CD4-positive, alpha-beta T cell (primary cell): ENCODE measurements around the gene GFPT1. TPM values are rescaled to one million over a fixed set of nuclear protein-coding genes. Genes with fewer than 3 reads are reported as not detected.

Experiments used
- ATAC-seq: fragments of 200-7000 bp; cut with Tn5 transposase; one replicate; pipeline ENCODE4 v1.10.0; 2022; ENCODE audit warnings: mild to moderate bottlenecking; ENCODE audit not compliant: poor library complexity
- CTCF ChIA-PET: fragments of 350-600 bp; sonication (Branson Sonifier 250); formaldehyde crosslinking; loops from one replicate; lab custom pipeline; 2021; ENCODE audit warnings: antibody characterized with exemption, inconsistent platforms; lab: Charles Lee
- POLR2A ChIA-PET: fragments of 350-600 bp; sonication (Branson Sonifier 250); formaldehyde crosslinking; loops from one replicate; lab custom pipeline; 2021; ENCODE audit warnings: antibody characterized with exemption, inconsistent platforms; lab: Charles Lee
- DNase-seq, 14 experiments: peaks; one replicate each; pipeline ENCODE4 v3.0.0-alpha.2; 2013 to 2020; ENCODE audit warnings: mixed read lengths in 2 of 14
- H3K27ac ChIP-seq, 2 donors: one replicate each; pipeline versions ENCODE4 v1.5.1 to v1.7.0; 2013; ENCODE audit warnings: low read length in 2 of 2, low read depth in 1 of 2, mild to moderate bottlenecking in 1 of 2
- H3K27me3 ChIP-seq, 2 experiments: 1 replicate in 1 of 2; 2 replicates in 1 of 2; pipeline versions ENCODE4 v1.6.1 to v1.7.0; 2013; ENCODE audit warnings: low read length in 2 of 2, control low read depth in 1 of 2, mild to moderate bottlenecking in 1 of 2, moderate library complexity in 1 of 2; ENCODE audit not compliant: insufficient read depth in 2 of 2, control insufficient read depth in 1 of 2
- H3K36me3 ChIP-seq: one replicate; pipeline ENCODE4 v1.6.1; 2013; ENCODE audit warnings: low read length, control low read depth; ENCODE audit not compliant: insufficient read depth
- H3K4me1 ChIP-seq: one replicate; pipeline ENCODE4 v1.6.1; 2013; ENCODE audit warnings: low read length, control low read depth; ENCODE audit not compliant: insufficient read depth
- H3K4me3 ChIP-seq: one replicate; pipeline ENCODE4 v1.5.1; 2013; ENCODE audit warnings: mild to moderate bottlenecking, low read length, moderate library complexity
- H3K9me3 ChIP-seq, 2 experiments: 1 replicate in 1 of 2; 2 replicates in 1 of 2; pipeline versions ENCODE4 v1.6.1 to v1.7.0; 2013; ENCODE audit warnings: low read length in 2 of 2, mild to moderate bottlenecking in 2 of 2, control low read depth in 1 of 2, moderate library complexity in 1 of 2; ENCODE audit not compliant: control insufficient read depth in 1 of 2, insufficient read depth in 1 of 2
- H3K27ac Mint-ChIP-seq: one replicate; pipeline ENCODE4 v1.8.0; 2020; ENCODE audit warnings: mixed read lengths
- H3K27me3 Mint-ChIP-seq: one replicate; pipeline ENCODE4 v1.8.0; 2021; ENCODE audit warnings: mixed read lengths
- H3K36me3 Mint-ChIP-seq: one replicate; pipeline ENCODE4 v1.8.0; 2021; ENCODE audit warnings: low read depth, mixed read lengths
- H3K4me1 Mint-ChIP-seq: one replicate; pipeline ENCODE4 v1.8.0; 2021; ENCODE audit warnings: low read depth, mixed read lengths
- H3K4me3 Mint-ChIP-seq: one replicate; pipeline ENCODE4 v1.8.0; 2020; ENCODE audit warnings: mild to moderate bottlenecking, mixed read lengths
- H3K9me3 Mint-ChIP-seq: one replicate; pipeline ENCODE4 v1.8.0; 2020; ENCODE audit warnings: mixed read lengths
- intact Hi-C, 2 experiments: fragments of 100-400 bp; cut with DNase I in 1 of 2; cut with micrococcal nuclease in 1 of 2; formaldehyde crosslinking; loops; one replicate each; pipeline versions ENCODE4 v1.15.1 to v1.9.0; 2023 to 2025; cut with DNase I, micrococcal nuclease
- total RNA-seq, 174 experiments: library from RNA in 2 of 174; stranded (reverse) in 2 of 174; gene quantifications; one replicate each; pipeline ENCODE4 v1.2.3 and lab custom pipeline; 2021 to 2026
- TF ChIP-seq, protein P1 (sequence below): fragments of 200-600 bp; IDR thresholded peaks from one replicate; pipeline ENCODE4 v1.8.0; 2022; ENCODE audit warnings: antibody characterized with exemption, mild to moderate bottlenecking

GFPT1 gene
- total RNA-seq, 2 experiments from 2014 or later = 17.6 to 18.3 TPM

DNA sequence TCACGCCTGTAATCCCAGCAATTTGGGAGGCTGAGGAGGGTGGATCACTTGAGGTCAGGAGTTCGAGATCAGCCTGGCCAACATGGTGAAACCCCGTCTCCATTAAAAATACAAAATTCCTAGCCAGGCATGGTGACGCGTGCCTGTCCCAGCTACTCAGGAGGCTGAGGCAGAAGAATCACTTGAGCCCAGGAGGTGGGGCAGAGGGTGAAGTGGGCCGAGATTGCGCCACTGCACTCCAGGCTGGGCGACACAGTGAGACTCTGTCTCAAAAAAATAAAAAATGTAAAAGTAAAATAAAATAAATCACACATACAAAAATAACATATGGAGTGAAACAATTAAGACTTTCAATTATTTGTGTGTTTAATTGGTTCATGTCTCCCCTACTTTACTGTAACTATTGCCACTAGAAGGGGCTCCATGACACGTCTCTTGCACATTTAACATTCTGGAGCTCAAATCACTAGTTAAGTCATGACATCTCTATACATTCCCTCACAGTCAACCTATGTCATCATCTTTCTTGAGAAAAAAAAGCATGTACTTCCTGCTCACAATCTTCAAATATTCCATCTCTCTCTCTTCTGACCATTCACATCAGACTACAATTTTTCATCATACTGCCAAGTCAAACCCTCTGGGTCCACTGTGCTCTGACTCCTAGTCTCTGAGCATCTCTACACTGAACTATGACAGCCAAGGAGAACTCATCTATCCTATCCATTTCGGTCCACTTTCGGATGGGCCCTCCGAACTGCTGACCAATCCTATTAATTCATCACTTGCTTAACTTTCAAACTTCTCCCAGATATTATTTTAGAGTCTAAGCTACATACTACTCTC lies 6.7 kb downstream of the GFPT1 start:
- no peak overlapping the region for H3K4me3 ChIP-seq
- no peaks in the 10 kb centered on the region for H3K9me3 ChIP-seq
- peaks cover 40% of the 10 kb centered on the region for H3K4me1 Mint-ChIP-seq
- ChIA-PET CTCF (interaction anchor here (0.6 kb wide), 1 partner anchor 61 kb away, joined by 3 read pairs; no protein-coding TSS in a partner anchor), POLR2A (no interaction called here)
- no peaks in the 10 kb centered on the region for H3K9me3 Mint-ChIP-seq
- intact Hi-C loops = loop anchor here in 1 of 2 experiments (10.0 kb wide), 3 partner anchors 265 to 1225 kb away; partner anchors contain the start of genes AAK1, PNO1 and SNRPG
- no peaks in the 10 kb centered on the region for H3K27me3 Mint-ChIP-seq
- H3K4me3 Mint-ChIP-seq = no peak overlapping the region
- no peaks in the 10 kb centered on the region for H3K27me3 ChIP-seq
- H3K4me1 ChIP-seq = peaks cover 18% of the 10 kb centered on the region
- peaks cover 26% of the 10 kb centered on the region for H3K36me3 Mint-ChIP-seq
- no peak overlapping the region for H3K27ac ChIP-seq
- DNase-seq (no peak), ATAC-seq (no peak)
- H3K36me3 ChIP-seq = no peaks in the 10 kb centered on the region
- TF ChIP-seq, protein P1, sequence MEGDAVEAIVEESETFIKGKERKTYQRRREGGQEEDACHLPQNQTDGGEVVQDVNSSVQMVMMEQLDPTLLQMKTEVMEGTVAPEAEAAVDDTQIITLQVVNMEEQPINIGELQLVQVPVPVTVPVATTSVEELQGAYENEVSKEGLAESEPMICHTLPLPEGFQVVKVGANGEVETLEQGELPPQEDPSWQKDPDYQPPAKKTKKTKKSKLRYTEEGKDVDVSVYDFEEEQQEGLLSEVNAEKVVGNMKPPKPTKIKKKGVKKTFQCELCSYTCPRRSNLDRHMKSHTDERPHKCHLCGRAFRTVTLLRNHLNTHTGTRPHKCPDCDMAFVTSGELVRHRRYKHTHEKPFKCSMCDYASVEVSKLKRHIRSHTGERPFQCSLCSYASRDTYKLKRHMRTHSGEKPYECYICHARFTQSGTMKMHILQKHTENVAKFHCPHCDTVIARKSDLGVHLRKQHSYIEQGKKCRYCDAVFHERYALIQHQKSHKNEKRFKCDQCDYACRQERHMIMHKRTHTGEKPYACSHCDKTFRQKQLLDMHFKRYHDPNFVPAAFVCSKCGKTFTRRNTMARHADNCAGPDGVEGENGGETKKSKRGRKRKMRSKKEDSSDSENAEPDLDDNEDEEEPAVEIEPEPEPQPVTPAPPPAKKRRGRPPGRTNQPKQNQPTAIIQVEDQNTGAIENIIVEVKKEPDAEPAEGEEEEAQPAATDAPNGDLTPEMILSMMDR = no peak
- H3K27ac Mint-ChIP-seq = no peak overlapping the region

DNA sequence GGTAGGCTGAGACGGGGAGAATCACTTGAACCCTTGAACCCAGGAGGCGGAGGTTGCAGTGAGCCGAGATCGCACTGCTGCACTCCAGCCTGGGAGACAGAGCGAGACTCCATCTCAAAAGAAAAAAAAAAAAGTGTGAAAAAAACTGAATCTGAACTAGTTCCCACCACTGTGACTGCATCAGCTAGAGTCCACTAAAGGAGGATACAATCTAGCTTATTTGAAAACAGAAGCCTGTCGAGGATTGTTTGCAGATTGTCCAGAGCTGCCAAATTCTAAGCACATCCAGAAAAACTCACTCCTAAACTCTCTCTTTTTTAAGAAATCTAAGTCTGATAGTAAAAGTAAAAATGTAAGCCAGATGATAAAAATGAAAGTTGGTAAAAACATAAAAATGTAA lies 10.6 kb downstream of the GFPT1 start:
- H3K27me3 ChIP-seq = no peaks in the 10 kb centered on the region
- POLR2A ChIA-PET = interaction anchor here (0.8 kb wide), 1 partner anchor 61 kb away, joined by 3 read pairs; the partner anchor contains the start of gene NFU1
- Mint-ChIP-seq H3K27ac (no peak overlapping the region), H3K36me3 (peaks cover 43% of the 10 kb centered on the region), H3K27me3 (no peaks in the 10 kb centered on the region), H3K9me3 (no peaks in the 10 kb centered on the region), H3K4me3 (no peak overlapping the region), H3K4me1 (peaks cover 19% of the 10 kb centered on the region)
- CTCF ChIA-PET = interaction anchor here (1.1 to 1.7 kb wide), 2 partner anchors 12 to 56 kb away, joined by 3 to 5 read pairs; no protein-coding TSS in a partner anchor
- peaks cover 5% of the 10 kb centered on the region for H3K4me1 ChIP-seq
- intact Hi-C loops = no loop called here
- TF ChIP-seq, protein P1 = no peak
- no peak overlapping the region for H3K27ac ChIP-seq
- H3K36me3 ChIP-seq = peaks cover 13% of the 10 kb centered on the region
- DNase-seq = no peak
- no peaks in the 10 kb centered on the region for H3K9me3 ChIP-seq
- ATAC-seq = no peak
- no peak overlapping the region for H3K4me3 ChIP-seq

DNA sequence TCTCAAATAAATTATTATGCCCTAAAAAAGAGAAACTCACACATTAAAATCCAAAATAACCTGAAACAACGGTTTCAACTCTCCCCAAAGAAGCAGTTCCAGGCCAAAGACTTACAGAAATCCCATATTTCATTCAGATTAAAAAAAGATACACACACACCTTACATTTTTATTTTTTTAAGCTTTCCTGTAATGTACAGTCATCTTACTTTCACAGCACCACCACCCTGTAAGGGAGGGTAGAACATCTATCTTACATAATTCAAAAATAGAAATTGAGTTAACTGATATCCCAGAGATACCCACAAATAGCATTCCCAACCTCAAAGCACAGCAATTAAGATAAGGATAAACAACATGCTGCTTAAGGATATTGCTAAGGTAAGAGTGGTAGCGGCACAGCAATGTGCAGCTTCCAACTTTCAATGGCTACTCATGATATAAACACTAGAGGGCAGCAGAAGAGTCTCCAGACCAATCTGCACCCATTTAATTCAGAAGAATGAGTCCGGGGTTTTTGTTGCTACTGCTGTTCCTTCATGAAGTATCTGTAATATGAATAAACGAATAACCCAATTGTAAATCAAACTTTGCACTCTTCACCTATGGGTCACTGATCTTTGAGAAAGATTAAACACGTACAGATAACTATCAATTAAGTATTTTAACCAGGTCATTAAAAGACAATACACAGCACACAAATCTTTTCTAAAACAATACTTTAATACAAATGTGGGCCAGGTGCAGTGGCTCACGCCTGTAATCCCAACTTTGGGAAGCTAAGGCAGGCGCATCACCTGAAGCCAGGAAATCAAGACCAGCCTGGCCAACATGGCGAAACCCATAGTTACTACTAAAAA lies 11.3 kb downstream of the GFPT1 start:
- no peaks in the 10 kb centered on the region for H3K9me3 ChIP-seq
- TF ChIP-seq, protein P1 = peak; percentile 56
- no peak overlapping the region for H3K27ac Mint-ChIP-seq
- ATAC-seq = peak; percentile 54
- H3K9me3 Mint-ChIP-seq = no peaks in the 10 kb centered on the region
- H3K36me3 ChIP-seq = peaks cover 18% of the 10 kb centered on the region
- POLR2A ChIA-PET = interaction anchor here (0.6 to 0.8 kb wide), 2 partner anchors 62 to 248 kb away, joined by 3 read pairs; partner anchors contain the start of gene NFU1
- H3K4me1 ChIP-seq = peaks cover 5% of the 10 kb centered on the region
- DNase-seq = peak in 3 of 14 experiments; percentile 50 to 63 (median 51)
- no peaks in the 10 kb centered on the region for H3K27me3 Mint-ChIP-seq
- peaks cover 40% of the 10 kb centered on the region for H3K36me3 Mint-ChIP-seq
- no peaks in the 10 kb centered on the region for H3K27me3 ChIP-seq
- CTCF ChIA-PET = interaction anchor here (0.6 to 1.7 kb wide), 8 partner anchors 9 to 62 kb away, joined by 3 to 5 read pairs (median 5); partner anchors contain the start of gene NFU1
- H3K4me1 Mint-ChIP-seq = peaks cover 16% of the 10 kb centered on the region
- intact Hi-C loops = no loop called here
- no peak overlapping the region for H3K4me3 Mint-ChIP-seq
- no peak overlapping the region for H3K4me3 ChIP-seq
- no peak overlapping the region for H3K27ac ChIP-seq
